Left ventricle myocardium inferior (tissue), 1 donor: ENCODE results near the gene KLHDC7B. TPM values are rescaled to one million over a fixed set of nuclear protein-coding genes. Genes with fewer than 3 reads are reported as not detected.

Experiments
- DNase-seq: peaks from one replicate; pipeline ENCODE4 v3.0.0-alpha.2; 2020
- H3K27ac ChIP-seq: fragments of 200-600 bp; replicated peaks from 2 replicates; pipeline ENCODE4 v1.8.0; 2021
- H3K27me3 ChIP-seq: fragments of 200-600 bp; 2 replicates; pipeline ENCODE4 v1.8.0; 2021; ENCODE audit warnings: low read depth
- H3K36me3 ChIP-seq: fragments of 200-600 bp; 2 replicates; pipeline ENCODE4 v1.8.0; 2021
- H3K4me1 ChIP-seq: fragments of 200-600 bp; 2 replicates; pipeline ENCODE4 v1.8.0; 2021
- H3K4me3 ChIP-seq: fragments of 200-600 bp; 2 replicates; pipeline ENCODE4 v1.8.0; 2021; ENCODE audit warnings: mild to moderate bottlenecking, moderate library complexity
- H3K9me3 ChIP-seq: fragments of 200-600 bp; replicated peaks from 2 replicates; pipeline ENCODE4 v1.8.0; 2021
- CTCF ChIP-seq: fragments of 200-600 bp; IDR thresholded peaks from 2 replicates; pipeline ENCODE4 v1.8.0; 2021; ENCODE audit warnings: antibody characterized with exemption, mild to moderate bottlenecking, borderline replicate concordance
- intact Hi-C: fragments of 100-400 bp; cut with micrococcal nuclease; formaldehyde crosslinking; loops from one replicate; pipeline ENCODE4 v1.11.0; 2022
- total RNA-seq: library from RNA; stranded (reverse); fragmentation: NEBNext Ultra II Directional; extraction: Animal tissue kit (Norgen Biotek cat#: 25700); gene quantifications from one replicate; pipeline ENCODE4 v1.2.1, GENCODE V29; 2021
- donor health status: DM: no; HTN: yes; CAD: no; lungs with severe emphysema.

Gene KLHDC7B
- total RNA-seq, 1 donor from 2014 or later = not detected

- H3K4me1 ChIP-seq = peaks cover 28% of the 10 kb centered on the region
- H3K36me3 ChIP-seq = no peaks in the 10 kb centered on the region
- no peaks in the 10 kb centered on the region for H3K9me3 ChIP-seq
- intact Hi-C loops = no loop called here
- H3K27me3 ChIP-seq = peaks cover 82% of the 10 kb centered on the region
- TF ChIP-seq CTCF = no peak
- no peak overlapping the region for H3K27ac ChIP-seq
- H3K4me3 ChIP-seq = no peak overlapping the region
- no peak for DNase-seq
Measured at GRCh38 chr22:50546326-50547262, 895 bp downstream of the KLHDC7B start.

GRCh38 chr22:50547263-50547985 lies 1.7 kb downstream of the KLHDC7B start:
- H3K4me3 ChIP-seq = no peak overlapping the region
- intact Hi-C loops = no loop called here
- no peaks in the 10 kb centered on the region for H3K9me3 ChIP-seq
- peaks cover 87% of the 10 kb centered on the region for H3K27me3 ChIP-seq
- H3K36me3 ChIP-seq = no peaks in the 10 kb centered on the region
- DNase-seq = no peak
- H3K4me1 ChIP-seq = peaks cover 28% of the 10 kb centered on the region
- no peak for TF ChIP-seq CTCF
- no peak overlapping the region for H3K27ac ChIP-seq

GRCh38 chr22:50548040-50548920 lies 2.6 kb downstream of the KLHDC7B start:
- DNase-seq = no peak
- intact Hi-C loops = no loop called here
- Histone ChIP-seq H3K9me3 (no peaks in the 10 kb centered on the region), H3K27me3 (peaks cover 86% of the 10 kb centered on the region), H3K27ac (no peak overlapping the region), H3K4me3 (peak overlapping the region; percentile 52), H3K4me1 (peaks cover 28% of the 10 kb centered on the region), H3K36me3 (no peaks in the 10 kb centered on the region)
- no peak for TF ChIP-seq CTCF

DNA sequence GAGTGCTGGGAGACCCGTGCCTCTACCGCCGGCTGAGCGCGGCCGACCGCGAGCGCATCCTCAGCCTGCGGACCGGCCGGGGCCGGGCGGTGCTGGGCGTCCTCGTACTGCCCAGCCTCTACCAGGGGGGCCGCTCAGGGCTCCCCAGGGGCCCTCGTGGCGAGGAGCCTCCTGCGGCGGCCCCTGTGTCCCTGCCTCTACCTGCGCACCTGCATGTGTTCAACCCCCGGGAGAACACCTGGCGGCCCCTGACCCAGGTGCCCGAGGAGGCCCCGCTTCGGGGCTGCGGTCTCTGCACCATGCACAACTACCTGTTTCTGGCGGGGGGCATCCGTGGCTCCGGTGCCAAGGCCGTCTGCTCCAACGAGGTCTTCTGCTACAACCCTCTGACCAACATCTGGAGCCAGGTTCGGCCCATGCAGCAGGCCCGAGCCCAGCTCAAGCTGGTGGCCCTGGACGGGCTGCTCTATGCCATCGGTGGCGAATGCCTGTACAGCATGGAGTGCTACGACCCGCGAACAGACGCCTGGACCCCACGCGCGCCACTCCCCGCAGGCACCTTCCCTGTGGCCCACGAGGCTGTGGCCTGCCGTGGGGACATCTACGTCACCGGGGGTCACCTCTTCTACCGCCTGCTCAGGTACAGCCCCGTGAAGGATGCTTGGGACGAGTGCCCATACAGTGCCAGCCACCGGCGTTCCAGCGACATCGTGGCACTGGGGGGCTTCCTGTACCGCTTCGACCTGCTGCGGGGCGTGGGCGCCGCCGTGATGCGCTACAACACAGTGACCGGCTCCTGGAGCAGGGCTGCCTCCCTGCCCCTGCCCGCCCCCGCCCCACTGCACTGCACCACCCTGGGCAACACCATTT lies 3.5 kb downstream of the KLHDC7B start:
- Histone ChIP-seq H3K27me3 (peaks cover 78% of the 10 kb centered on the region), H3K27ac (no peak overlapping the region)
- no peak for DNase-seq

More for the DNA sequence above, 3.5 kb downstream of the KLHDC7B start:
- no peak for TF ChIP-seq CTCF
- Histone ChIP-seq H3K4me3 (peak overlapping the region; percentile 52), H3K36me3 (no peaks in the 10 kb centered on the region), H3K4me1 (peaks cover 23% of the 10 kb centered on the region), H3K9me3 (no peaks in the 10 kb centered on the region)
- intact Hi-C loops = no loop called here
